ENCODE measurements around the gene FLT1. TPM values are rescaled to one million over a fixed set of nuclear protein-coding genes. Genes with fewer than 3 reads are reported as not detected.
A peak's percentile ranks its signal among the peaks of the same experiment; 100 is the strongest.

Gene FLT1
- total RNA-seq, 1 experiment from 2014 or later, result 0.25 TPM

DNA sequence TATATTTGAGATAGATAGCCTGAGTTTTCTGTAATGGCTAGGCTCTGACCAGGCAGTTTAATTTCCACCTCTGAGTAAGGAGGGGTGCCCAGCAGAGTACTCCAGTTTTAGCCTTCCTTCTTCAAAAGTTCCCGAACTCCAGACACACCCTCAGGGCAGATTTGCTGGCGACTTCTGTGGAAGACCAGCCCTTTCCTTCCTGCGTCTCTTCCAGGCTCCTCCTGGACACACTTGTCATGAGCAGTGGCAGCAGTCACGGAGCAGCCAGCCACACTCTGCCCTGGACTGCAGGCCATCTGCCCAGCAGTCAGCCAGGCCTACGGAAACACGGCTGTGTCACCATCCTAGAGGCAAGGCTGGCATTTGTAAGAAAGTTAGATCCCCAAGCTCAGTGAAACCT is 6.6 kb upstream of the FLT1 start (continued):
- TF ChIP-seq RAD21 (IDR thresholded peaks at IDR 0.05; ENCODE audit: low read depth), result no peak
- TF ChIP-seq POLR2AphosphoS5 (IDR thresholded peaks at IDR 0.05; ENCODE audit: low read depth, low read length), result no peak
- TF ChIP-seq, protein P1, sequence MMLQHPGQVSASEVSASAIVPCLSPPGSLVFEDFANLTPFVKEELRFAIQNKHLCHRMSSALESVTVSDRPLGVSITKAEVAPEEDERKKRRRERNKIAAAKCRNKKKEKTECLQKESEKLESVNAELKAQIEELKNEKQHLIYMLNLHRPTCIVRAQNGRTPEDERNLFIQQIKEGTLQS (IDR thresholded peaks at IDR 0.05), result no peak
- no peak for TF ChIP-seq JUND (IDR thresholded peaks at IDR 0.05)
- TF ChIP-seq ZFX (IDR thresholded peaks at IDR 0.05), result no peak
- TF ChIP-seq EZH2 (IDR thresholded peaks at IDR 0.05), result no peak

DNA sequence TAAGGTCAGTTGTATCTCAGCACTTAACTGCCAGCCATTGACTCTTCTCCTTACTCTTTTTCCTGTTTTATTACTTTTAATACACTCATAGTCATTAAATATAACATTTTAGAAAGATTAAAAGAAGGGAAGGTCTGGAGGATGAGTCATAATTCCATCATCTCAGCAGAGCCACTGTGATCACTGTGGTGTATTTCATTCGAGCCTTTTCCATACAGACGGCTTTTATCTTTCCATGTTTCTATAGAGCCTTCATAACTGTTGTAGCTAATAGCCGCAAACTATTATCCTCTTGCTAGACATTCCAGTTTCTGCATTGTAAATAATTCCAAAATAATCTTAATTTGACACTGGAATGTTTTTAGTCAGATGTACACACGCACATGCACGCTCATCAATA is 4.7 kb upstream of the FLT1 start:
- H3K27me3 ChIP-seq (ENCODE audit: insufficient read depth, low read length), result no peaks in the 10 kb centered on the region
- no peaks in the 10 kb centered on the region for H3K9me3 ChIP-seq (ENCODE audit: control insufficient read depth in 1 of 2, insufficient read depth in 1 of 2, low read depth in 1 of 2, low read length in 2 of 2)
- TF ChIP-seq, protein P2, sequence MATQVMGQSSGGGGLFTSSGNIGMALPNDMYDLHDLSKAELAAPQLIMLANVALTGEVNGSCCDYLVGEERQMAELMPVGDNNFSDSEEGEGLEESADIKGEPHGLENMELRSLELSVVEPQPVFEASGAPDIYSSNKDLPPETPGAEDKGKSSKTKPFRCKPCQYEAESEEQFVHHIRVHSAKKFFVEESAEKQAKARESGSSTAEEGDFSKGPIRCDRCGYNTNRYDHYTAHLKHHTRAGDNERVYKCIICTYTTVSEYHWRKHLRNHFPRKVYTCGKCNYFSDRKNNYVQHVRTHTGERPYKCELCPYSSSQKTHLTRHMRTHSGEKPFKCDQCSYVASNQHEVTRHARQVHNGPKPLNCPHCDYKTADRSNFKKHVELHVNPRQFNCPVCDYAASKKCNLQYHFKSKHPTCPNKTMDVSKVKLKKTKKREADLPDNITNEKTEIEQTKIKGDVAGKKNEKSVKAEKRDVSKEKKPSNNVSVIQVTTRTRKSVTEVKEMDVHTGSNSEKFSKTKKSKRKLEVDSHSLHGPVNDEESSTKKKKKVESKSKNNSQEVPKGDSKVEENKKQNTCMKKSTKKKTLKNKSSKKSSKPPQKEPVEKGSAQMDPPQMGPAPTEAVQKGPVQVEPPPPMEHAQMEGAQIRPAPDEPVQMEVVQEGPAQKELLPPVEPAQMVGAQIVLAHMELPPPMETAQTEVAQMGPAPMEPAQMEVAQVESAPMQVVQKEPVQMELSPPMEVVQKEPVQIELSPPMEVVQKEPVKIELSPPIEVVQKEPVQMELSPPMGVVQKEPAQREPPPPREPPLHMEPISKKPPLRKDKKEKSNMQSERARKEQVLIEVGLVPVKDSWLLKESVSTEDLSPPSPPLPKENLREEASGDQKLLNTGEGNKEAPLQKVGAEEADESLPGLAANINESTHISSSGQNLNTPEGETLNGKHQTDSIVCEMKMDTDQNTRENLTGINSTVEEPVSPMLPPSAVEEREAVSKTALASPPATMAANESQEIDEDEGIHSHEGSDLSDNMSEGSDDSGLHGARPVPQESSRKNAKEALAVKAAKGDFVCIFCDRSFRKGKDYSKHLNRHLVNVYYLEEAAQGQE (IDR thresholded peaks at IDR 0.05; ENCODE audit: low read depth), result no peak
- TF ChIP-seq FOSL1 (IDR thresholded peaks at IDR 0.05; ENCODE audit: low read depth), result peak; percentile 40; the same call in 1 of the 2 replicates
- H4K20me1 ChIP-seq (ENCODE audit: insufficient read depth), result no peaks in the 10 kb centered on the region
- no peak overlapping the region for H3K4me3 ChIP-seq (replicated peaks in 1 of 2; ENCODE audit: low read depth in 1 of 2, low read length in 2 of 2)
- ATAC-seq, result no peak
- POLR2A ChIA-PET, result no interaction called here
- no peaks in the 10 kb centered on the region for H3K9me2 ChIP-seq (ENCODE audit: insufficient read depth)
- CTCF ChIA-PET, result no interaction called here
- no peak overlapping the region for H3K27ac ChIP-seq (ENCODE audit: low read depth, low read length)
- H3K4me1 ChIP-seq (ENCODE audit: control insufficient read depth in 1 of 2, insufficient read depth in 2 of 2, low read length in 2 of 2), result no peaks in the 10 kb centered on the region
- H3K79me2 ChIP-seq (ENCODE audit: insufficient read depth, low read length), result no peaks in the 10 kb centered on the region
- no peak for DNase-seq (ENCODE audit: low read depth, low spot score)
- RAD21 ChIA-PET (ENCODE audit: low non-redundant PET in 1 of 2, low total read pairs in 2 of 2, uncharacterized antibody in 2 of 2, unreplicated experiment in 2 of 2), result no interaction called here
- H3K4me2 ChIP-seq (ENCODE audit: low read length), result no peak overlapping the region
- BruUV-seq (replicated peaks), result no TSS peak
- intact Hi-C loops (cut with micrococcal nuclease), result no loop called here
- H3K9ac ChIP-seq (ENCODE audit: low read length), result no peak overlapping the region
- H2AFZ ChIP-seq (ENCODE audit: low read depth, low read length, poor library complexity, severe bottlenecking), result no peak overlapping the region
- no peaks in the 10 kb centered on the region for H3K36me3 ChIP-seq (ENCODE audit: control insufficient read depth in 1 of 2, insufficient read depth in 2 of 2, low read length in 2 of 2)
